HCT116 (cell line): Measurements from ENCODE around the gene CEP162. TPM values are rescaled to one million over a fixed set of nuclear protein-coding genes. Genes with fewer than 3 reads are reported as not detected.

Experiments
- ATAC-seq: fragments of 200-7000 bp; cut with Tn5 transposase; 2 replicates; pipeline ENCODE4 v1.9.1; 2020; ENCODE audit warnings: mild to moderate bottlenecking, moderate library complexity
- BruUV-seq: library from RNA; stranded (reverse); fragments of 400-500 nt; replicated peaks from 2 replicates; lab custom pipeline; 2021; lab: Mats Ljungman, UMichigan
- CTCF ChIA-PET: fragments of 300-600 bp; sonication (Branson Sonifier 250); formaldehyde crosslinking; loops from one replicate; lab custom pipeline; 2021; ENCODE audit warnings: antibody characterized with exemption; lab: Charles Lee
- POLR2A ChIA-PET: fragments of 300-600, 350-600 bp; sonication (Branson Sonifier 250); formaldehyde crosslinking; loops from one replicate; lab custom pipeline; 2021; ENCODE audit warnings: antibody characterized with exemption; lab: Charles Lee
- RAD21 ChIA-PET, 2 experiments: fragments of 300-600 bp; sonication (Branson Sonifier 250); formaldehyde crosslinking; loops; one replicate each; lab custom pipeline; 2023; ENCODE audit warnings: low total read pairs in 2 of 2; ENCODE audit not compliant: uncharacterized antibody in 2 of 2, unreplicated experiment in 2 of 2, low non-redundant PET in 1 of 2; lab: Charles Lee
- DNase-seq: peaks from one replicate; pipeline ENCODE4 v3.0.0-alpha.2; 2010; ENCODE audit warnings: low read depth, low spot score
- H2AFZ ChIP-seq: fragments of 200-600 bp; shearing (Covaris generic), sonication (generic); 2 replicates; pipeline ENCODE4 v1.6.1; 2017; ENCODE audit warnings: low read depth, mixed run types, mixed read lengths, antibody characterized with exemption, low read length; ENCODE audit not compliant: poor library complexity, severe bottlenecking
- H3K27ac ChIP-seq: 2 replicates; pipeline ENCODE4 v1.5.1; 2012; ENCODE audit warnings: low read depth, low read length
- H3K27me3 ChIP-seq: fragments of 200-600 bp; sonication (generic); 2 replicates; pipeline ENCODE4 v1.6.1; 2016; ENCODE audit warnings: mixed run types, low read length, mixed read lengths; ENCODE audit not compliant: insufficient read depth
- H3K36me3 ChIP-seq, 2 experiments: fragments of 200-500 bp in 1 of 2; fragments of 200-600 bp in 1 of 2; sonication (Bioruptor generic) in 1 of 2; sonication (generic) in 1 of 2; 2 replicates each; pipeline versions ENCODE4 v1.5.1 to v1.6.1; 2014 to 2016; ENCODE audit warnings: low read length in 2 of 2, inconsistent platforms in 1 of 2, mixed read lengths in 1 of 2, mixed run types in 1 of 2; ENCODE audit not compliant: insufficient read depth in 2 of 2, control insufficient read depth in 1 of 2
- H3K4me1 ChIP-seq, 2 experiments: fragments of 200-600 bp in 1 of 2; sonication (generic) in 1 of 2; 2 replicates each; pipeline versions ENCODE4 v1.5.1 to v1.6.1; 2012 to 2017; ENCODE audit warnings: low read length in 2 of 2, inconsistent platforms in 1 of 2, mild to moderate bottlenecking in 1 of 2, mixed read lengths in 1 of 2, mixed run types in 1 of 2, moderate library complexity in 1 of 2; ENCODE audit not compliant: insufficient read depth in 2 of 2, control insufficient read depth in 1 of 2
- H3K4me2 ChIP-seq: fragments of 200-600 bp; sonication (generic); 2 replicates; pipeline ENCODE4 v1.6.1; 2017; ENCODE audit warnings: mixed run types, low read length, mixed read lengths
- H3K4me3 ChIP-seq, 2 experiments: fragments of 200-600 bp in 1 of 2; sonication (generic) in 1 of 2; replicated peaks in 1 of 2; 2 replicates each; pipeline ENCODE4 v1.5.1; 2011 to 2016; ENCODE audit warnings: low read length in 2 of 2, control low read depth in 1 of 2, low read depth in 1 of 2, mild to moderate bottlenecking in 1 of 2, mixed read lengths in 1 of 2, mixed run types in 1 of 2
- H3K79me2 ChIP-seq: fragments of 200-600 bp; sonication (generic); 2 replicates; pipeline ENCODE4 v1.6.1; 2017; ENCODE audit warnings: mild to moderate bottlenecking, mixed run types, low read length, moderate library complexity, mixed read lengths; ENCODE audit not compliant: insufficient read depth
- H3K9ac ChIP-seq: fragments of 200-600 bp; sonication (generic); 2 replicates; pipeline ENCODE4 v1.6.1; 2016; ENCODE audit warnings: low read length, mixed read lengths
- H3K9me2 ChIP-seq: fragments of 200-600 bp; sonication (generic), shearing (Covaris generic); 2 replicates; pipeline ENCODE4 v1.6.1; 2017; ENCODE audit warnings: mixed run types, mild to moderate bottlenecking, moderate library complexity; ENCODE audit not compliant: insufficient read depth
- H3K9me3 ChIP-seq, 2 experiments: fragments of 200-500 bp in 1 of 2; fragments of 200-600 bp in 1 of 2; sonication (Bioruptor generic) in 1 of 2; sonication (generic) in 1 of 2; 2 replicates each; pipeline ENCODE4 v1.6.1; 2014 to 2017; ENCODE audit warnings: low read length in 2 of 2, mixed read lengths in 2 of 2, inconsistent platforms in 1 of 2, low read depth in 1 of 2, mild to moderate bottlenecking in 1 of 2, mixed run types in 1 of 2, moderate library complexity in 1 of 2; ENCODE audit not compliant: control insufficient read depth in 1 of 2, insufficient read depth in 1 of 2
- H4K20me1 ChIP-seq: fragments of 200-600 bp; sonication (generic), shearing (Covaris generic); 2 replicates; pipeline ENCODE4 v1.6.1; 2017; ENCODE audit warnings: mixed run types, mild to moderate bottlenecking, moderate library complexity; ENCODE audit not compliant: insufficient read depth
- CBX3 ChIP-seq: IDR thresholded peaks from 2 replicates; pipeline ENCODE4 v1.6.1; 2012; ENCODE audit warnings: low read depth
- CEBPB ChIP-seq: IDR thresholded peaks from 2 replicates; pipeline ENCODE4 v1.6.1; 2012; ENCODE audit warnings: low read depth
- EGR1 ChIP-seq: IDR thresholded peaks from 2 replicates; pipeline ENCODE4 v1.6.1; 2012; ENCODE audit warnings: low read depth
- ELF1 ChIP-seq: IDR thresholded peaks from 2 replicates; pipeline ENCODE4 v1.6.1; 2012; ENCODE audit warnings: low read depth, borderline replicate concordance
- EZH2 ChIP-seq: fragments of 200-600 bp; sonication (generic); IDR thresholded peaks from 2 replicates; pipeline ENCODE4 v1.6.1; 2017; ENCODE audit warnings: antibody characterized with exemption, mixed run types
- EZH2phosphoT487 ChIP-seq: fragments of 200-600 bp; IDR thresholded peaks from 2 replicates; pipeline ENCODE4 v1.6.1; 2018; ENCODE audit warnings: antibody characterized with exemption, borderline replicate concordance
- FOSL1 ChIP-seq: IDR thresholded peaks from 2 replicates; pipeline ENCODE4 v1.6.1; 2012; ENCODE audit warnings: low read depth
- POLR2A ChIP-seq: IDR thresholded peaks from 2 replicates; pipeline ENCODE4 v1.7.0; 2011; ENCODE audit warnings: borderline replicate concordance; ENCODE audit not compliant: insufficient read depth, insufficient read length; ENCODE audit errors: extremely low read depth
- POLR2AphosphoS5 ChIP-seq: IDR thresholded peaks from 2 replicates; pipeline ENCODE4 v1.6.1; 2011; ENCODE audit warnings: mild to moderate bottlenecking, low read depth, low read length, moderate library complexity
- RAD21 ChIP-seq: IDR thresholded peaks from 2 replicates; pipeline ENCODE4 v1.6.1; 2012; ENCODE audit warnings: low read depth, mild to moderate bottlenecking
- SP1 ChIP-seq: IDR thresholded peaks from 2 replicates; pipeline ENCODE4 v1.6.1; 2012; ENCODE audit warnings: low read depth
- SRF ChIP-seq: IDR thresholded peaks from 2 replicates; pipeline ENCODE4 v1.6.1; 2012; ENCODE audit warnings: low read depth
- TCF7L2 ChIP-seq: IDR thresholded peaks from 2 replicates; pipeline ENCODE4 v1.7.0; 2011; ENCODE audit warnings: borderline replicate concordance, inconsistent platforms; ENCODE audit not compliant: insufficient read depth, insufficient read length; ENCODE audit errors: extremely low read depth
- YY1 ChIP-seq: IDR thresholded peaks from 2 replicates; pipeline ENCODE4 v1.6.1; 2011; ENCODE audit warnings: low read length, low read depth, moderate library complexity, mild to moderate bottlenecking; ENCODE audit not compliant: insufficient replicate concordance; ENCODE audit errors: extremely low read depth
- ZFX ChIP-seq: fragments of 450-650 bp; IDR thresholded peaks from 2 replicates; pipeline ENCODE4 v1.6.1; 2017
- intact Hi-C: fragments of 100-400 bp; cut with micrococcal nuclease; formaldehyde crosslinking; loops from 2 replicates; pipeline ENCODE4 v1.10.0; 2022
- total RNA-seq: library from RNA; stranded (reverse); gene quantifications from one replicate; pipeline ENCODE4 v1.2.1, GENCODE V29; 2021; ENCODE audit not compliant: unreplicated experiment
- TF ChIP-seq, protein P1 (sequence below): IDR thresholded peaks from 2 replicates; pipeline ENCODE4 v1.6.1; 2012
- TF ChIP-seq, protein P2 (sequence below): IDR thresholded peaks from 2 replicates; pipeline ENCODE4 v1.6.1; 2012
- TF ChIP-seq, protein P3 (sequence below), 3 experiments: fragments of 200-600 bp in 1 of 3; sonication (generic) in 1 of 3; IDR thresholded peaks in 2 of 3; conservative IDR thresholded peaks in 1 of 3; 2 replicates each; pipeline ENCODE4 v1.5.1; 2012 to 2017; ENCODE audit warnings: low read depth in 2 of 3, low read length in 2 of 3, antibody characterized with exemption in 1 of 3, borderline replicate concordance in 1 of 3, control low read depth in 1 of 3, mild to moderate bottlenecking in 1 of 3, mixed read lengths in 1 of 3, mixed run types in 1 of 3, moderate library complexity in 1 of 3; ENCODE audit not compliant: insufficient read depth in 1 of 3
- TF ChIP-seq, protein P4 (sequence below): IDR thresholded peaks from 2 replicates; pipeline ENCODE4 v1.6.1; 2011; ENCODE audit warnings: mild to moderate bottlenecking, low read length, moderate library complexity; ENCODE audit not compliant: insufficient replicate concordance; ENCODE audit errors: extremely low read depth
- TF ChIP-seq, protein P5 (sequence below): IDR thresholded peaks from 2 replicates; pipeline ENCODE4 v1.6.1; 2012; ENCODE audit warnings: low read depth

The CEP162 gene
- total RNA-seq, 1 experiment from 2014 or later = 5.5 TPM

DNA sequence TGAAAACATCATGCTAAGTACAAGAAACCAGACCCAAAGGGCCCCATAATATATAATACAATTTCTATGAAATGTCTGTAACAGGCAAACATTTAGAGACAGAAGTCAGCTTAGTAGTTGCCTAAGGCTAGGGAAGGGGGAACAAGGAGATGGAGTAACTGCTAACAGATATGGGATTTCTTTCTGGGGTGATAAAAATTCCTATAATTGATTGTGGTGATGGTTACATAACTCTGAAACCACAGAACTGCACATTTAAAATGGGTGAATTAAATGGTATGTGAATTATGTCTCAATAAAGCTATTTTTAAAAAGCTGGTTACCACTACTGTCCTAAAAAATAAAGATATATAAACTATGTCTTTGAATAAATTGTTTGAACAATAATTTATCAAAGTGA is 3.2 kb downstream of the CEP162 start:
- no peak overlapping the region for H3K4me3 ChIP-seq
- no peak overlapping the region for H3K27ac ChIP-seq
- no peaks in the 10 kb centered on the region; the same call in 1 of the 2 replicates for H4K20me1 ChIP-seq
- RAD21 ChIA-PET = no interaction called here
- no peaks in the 10 kb centered on the region for H3K9me2 ChIP-seq
- intact Hi-C loops = loop anchor here (5.0 kb wide), 1 partner anchor 607 kb away; no protein-coding TSS in a partner anchor
- H3K79me2 ChIP-seq = no peaks in the 10 kb centered on the region
- H3K9ac ChIP-seq = no peak overlapping the region
- BruUV-seq = no TSS peak
- peaks cover 3 to 22% of the 10 kb centered on the region in 2 experiments; a peak in 2 of 4 replicates for H3K4me1 ChIP-seq
- POLR2A ChIA-PET = no interaction called here
- TF ChIP-seq EGR1 (no peak), SP1 (no peak), CEBPB (no peak), POLR2AphosphoS5 (no peak), YY1 (no peak), SRF (no peak), EZH2phosphoT487 (no peak), CBX3 (no peak), EZH2 (no peak), POLR2A (no peak), FOSL1 (no peak), ZFX (no peak), ELF1 (no peak), RAD21 (no peak), TCF7L2 (no peak)
- TF ChIP-seq, protein P1, sequence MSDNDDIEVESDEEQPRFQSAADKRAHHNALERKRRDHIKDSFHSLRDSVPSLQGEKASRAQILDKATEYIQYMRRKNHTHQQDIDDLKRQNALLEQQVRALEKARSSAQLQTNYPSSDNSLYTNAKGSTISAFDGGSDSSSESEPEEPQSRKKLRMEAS = no peak
- TF ChIP-seq, protein P2, sequence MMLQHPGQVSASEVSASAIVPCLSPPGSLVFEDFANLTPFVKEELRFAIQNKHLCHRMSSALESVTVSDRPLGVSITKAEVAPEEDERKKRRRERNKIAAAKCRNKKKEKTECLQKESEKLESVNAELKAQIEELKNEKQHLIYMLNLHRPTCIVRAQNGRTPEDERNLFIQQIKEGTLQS = no peak
- TF ChIP-seq, protein P3, sequence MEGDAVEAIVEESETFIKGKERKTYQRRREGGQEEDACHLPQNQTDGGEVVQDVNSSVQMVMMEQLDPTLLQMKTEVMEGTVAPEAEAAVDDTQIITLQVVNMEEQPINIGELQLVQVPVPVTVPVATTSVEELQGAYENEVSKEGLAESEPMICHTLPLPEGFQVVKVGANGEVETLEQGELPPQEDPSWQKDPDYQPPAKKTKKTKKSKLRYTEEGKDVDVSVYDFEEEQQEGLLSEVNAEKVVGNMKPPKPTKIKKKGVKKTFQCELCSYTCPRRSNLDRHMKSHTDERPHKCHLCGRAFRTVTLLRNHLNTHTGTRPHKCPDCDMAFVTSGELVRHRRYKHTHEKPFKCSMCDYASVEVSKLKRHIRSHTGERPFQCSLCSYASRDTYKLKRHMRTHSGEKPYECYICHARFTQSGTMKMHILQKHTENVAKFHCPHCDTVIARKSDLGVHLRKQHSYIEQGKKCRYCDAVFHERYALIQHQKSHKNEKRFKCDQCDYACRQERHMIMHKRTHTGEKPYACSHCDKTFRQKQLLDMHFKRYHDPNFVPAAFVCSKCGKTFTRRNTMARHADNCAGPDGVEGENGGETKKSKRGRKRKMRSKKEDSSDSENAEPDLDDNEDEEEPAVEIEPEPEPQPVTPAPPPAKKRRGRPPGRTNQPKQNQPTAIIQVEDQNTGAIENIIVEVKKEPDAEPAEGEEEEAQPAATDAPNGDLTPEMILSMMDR (IDR thresholded peaks at IDR 0.05 in 2 of 3, conservative IDR thresholded peaks at IDR 0.05 in 1 of 3; ENCODE audit: borderline replicate concordance in 1 of 3, insufficient read depth in 1 of 3, low read depth in 2 of 3, low read length in 2 of 3) = no peak
- TF ChIP-seq, protein P4, sequence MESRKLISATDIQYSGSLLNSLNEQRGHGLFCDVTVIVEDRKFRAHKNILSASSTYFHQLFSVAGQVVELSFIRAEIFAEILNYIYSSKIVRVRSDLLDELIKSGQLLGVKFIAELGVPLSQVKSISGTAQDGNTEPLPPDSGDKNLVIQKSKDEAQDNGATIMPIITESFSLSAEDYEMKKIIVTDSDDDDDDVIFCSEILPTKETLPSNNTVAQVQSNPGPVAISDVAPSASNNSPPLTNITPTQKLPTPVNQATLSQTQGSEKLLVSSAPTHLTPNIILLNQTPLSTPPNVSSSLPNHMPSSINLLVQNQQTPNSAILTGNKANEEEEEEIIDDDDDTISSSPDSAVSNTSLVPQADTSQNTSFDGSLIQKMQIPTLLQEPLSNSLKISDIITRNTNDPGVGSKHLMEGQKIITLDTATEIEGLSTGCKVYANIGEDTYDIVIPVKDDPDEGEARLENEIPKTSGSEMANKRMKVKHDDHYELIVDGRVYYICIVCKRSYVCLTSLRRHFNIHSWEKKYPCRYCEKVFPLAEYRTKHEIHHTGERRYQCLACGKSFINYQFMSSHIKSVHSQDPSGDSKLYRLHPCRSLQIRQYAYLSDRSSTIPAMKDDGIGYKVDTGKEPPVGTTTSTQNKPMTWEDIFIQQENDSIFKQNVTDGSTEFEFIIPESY = no peak
- TF ChIP-seq, protein P5, sequence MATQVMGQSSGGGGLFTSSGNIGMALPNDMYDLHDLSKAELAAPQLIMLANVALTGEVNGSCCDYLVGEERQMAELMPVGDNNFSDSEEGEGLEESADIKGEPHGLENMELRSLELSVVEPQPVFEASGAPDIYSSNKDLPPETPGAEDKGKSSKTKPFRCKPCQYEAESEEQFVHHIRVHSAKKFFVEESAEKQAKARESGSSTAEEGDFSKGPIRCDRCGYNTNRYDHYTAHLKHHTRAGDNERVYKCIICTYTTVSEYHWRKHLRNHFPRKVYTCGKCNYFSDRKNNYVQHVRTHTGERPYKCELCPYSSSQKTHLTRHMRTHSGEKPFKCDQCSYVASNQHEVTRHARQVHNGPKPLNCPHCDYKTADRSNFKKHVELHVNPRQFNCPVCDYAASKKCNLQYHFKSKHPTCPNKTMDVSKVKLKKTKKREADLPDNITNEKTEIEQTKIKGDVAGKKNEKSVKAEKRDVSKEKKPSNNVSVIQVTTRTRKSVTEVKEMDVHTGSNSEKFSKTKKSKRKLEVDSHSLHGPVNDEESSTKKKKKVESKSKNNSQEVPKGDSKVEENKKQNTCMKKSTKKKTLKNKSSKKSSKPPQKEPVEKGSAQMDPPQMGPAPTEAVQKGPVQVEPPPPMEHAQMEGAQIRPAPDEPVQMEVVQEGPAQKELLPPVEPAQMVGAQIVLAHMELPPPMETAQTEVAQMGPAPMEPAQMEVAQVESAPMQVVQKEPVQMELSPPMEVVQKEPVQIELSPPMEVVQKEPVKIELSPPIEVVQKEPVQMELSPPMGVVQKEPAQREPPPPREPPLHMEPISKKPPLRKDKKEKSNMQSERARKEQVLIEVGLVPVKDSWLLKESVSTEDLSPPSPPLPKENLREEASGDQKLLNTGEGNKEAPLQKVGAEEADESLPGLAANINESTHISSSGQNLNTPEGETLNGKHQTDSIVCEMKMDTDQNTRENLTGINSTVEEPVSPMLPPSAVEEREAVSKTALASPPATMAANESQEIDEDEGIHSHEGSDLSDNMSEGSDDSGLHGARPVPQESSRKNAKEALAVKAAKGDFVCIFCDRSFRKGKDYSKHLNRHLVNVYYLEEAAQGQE = no peak
- TF ChIP-seq, all 23 proteins: peak for 0
- no peaks in the 10 kb centered on the region for H3K9me3 ChIP-seq
- no peaks in the 10 kb centered on the region for H3K36me3 ChIP-seq
- H2AFZ ChIP-seq = no peak overlapping the region
- DNase-seq (no peak), ATAC-seq (no peak)
- no peak overlapping the region for H3K4me2 ChIP-seq
- H3K27me3 ChIP-seq = no peaks in the 10 kb centered on the region
- CTCF ChIA-PET = interaction anchor here (1.0 kb wide), 1 partner anchor 8 kb away, joined by 3 read pairs; no protein-coding TSS in a partner anchor
